Neural cell (in vitro differentiated cells): ENCODE results near the gene FBXL15. TPM values are rescaled to one million over a fixed set of nuclear protein-coding genes. Genes with fewer than 3 reads are reported as not detected.

Source experiments
- H2AFZ ChIP-seq: fragments of 200-600, 300-800 bp; sonication (generic), shearing (Covaris generic); 2 replicates; pipeline ENCODE4 v1.6.0; 2014; ENCODE audit warnings: low read depth, mild to moderate bottlenecking, antibody characterized with exemption, low read length, moderate library complexity
- H3F3A ChIP-seq: fragments of 200-600 bp; shearing (Covaris generic); 2 replicates; pipeline ENCODE4 v1.6.1; 2016; ENCODE audit warnings: mild to moderate bottlenecking, moderate library complexity, mixed read lengths, antibody characterized with exemption, low read length; ENCODE audit not compliant: insufficient read depth, poor library complexity, severe bottlenecking
- H3K27ac ChIP-seq: fragments of 200-600, 300-800 bp; sonication (generic), shearing (Covaris generic); 2 replicates; pipeline ENCODE4 v1.5.1; 2014; ENCODE audit warnings: mild to moderate bottlenecking, low read length, moderate library complexity
- H3K27me3 ChIP-seq: fragments of 300-800, 200-600 bp; sonication (generic), shearing (Covaris generic); 2 replicates; pipeline ENCODE4 v1.6.0; 2014; ENCODE audit warnings: mild to moderate bottlenecking, low read depth, low read length, moderate library complexity; ENCODE audit not compliant: insufficient read depth
- H3K36me3 ChIP-seq: fragments of 300-800, 200-600 bp; sonication (generic), shearing (Covaris generic); 2 replicates; pipeline ENCODE4 v1.5.1; 2014; ENCODE audit warnings: mild to moderate bottlenecking, antibody characterized with exemption, low read length, moderate library complexity; ENCODE audit not compliant: insufficient read depth
- H3K4me2 ChIP-seq: fragments of 300-800, 200-600 bp; sonication (generic), shearing (Covaris generic); 2 replicates; pipeline ENCODE4 v1.6.0; 2014; ENCODE audit warnings: mild to moderate bottlenecking, low read length
- H3K4me3 ChIP-seq: fragments of 300-800, 200-600 bp; sonication (generic), shearing (Covaris generic); 2 replicates; pipeline ENCODE4 v1.5.1; 2014; ENCODE audit warnings: mild to moderate bottlenecking, low read length, moderate library complexity
- H3K79me2 ChIP-seq: fragments of 200-600 bp; shearing (Covaris generic); replicated peaks from 2 replicates; pipeline ENCODE4 v1.6.0; 2014; ENCODE audit warnings: mild to moderate bottlenecking, low read length, moderate library complexity; ENCODE audit not compliant: insufficient read depth
- H3K9ac ChIP-seq: fragments of 300-800, 200-600 bp; sonication (generic), shearing (Covaris generic); 2 replicates; pipeline ENCODE4 v1.6.1; 2016; ENCODE audit warnings: mild to moderate bottlenecking, low read length, mixed read lengths
- H3K9me2 ChIP-seq: fragments of 200-600 bp; shearing (Covaris generic); 2 replicates; pipeline ENCODE4 v1.6.1; 2016; ENCODE audit warnings: mild to moderate bottlenecking, low read length, mixed read lengths; ENCODE audit not compliant: insufficient read depth
- H3K9me3 ChIP-seq: fragments of 200-600, 300-800 bp; sonication (generic), shearing (Covaris generic); 2 replicates; pipeline ENCODE4 v1.6.1; 2016; ENCODE audit warnings: mild to moderate bottlenecking, mixed run types, low read length, moderate library complexity, mixed read lengths
- H4K20me1 ChIP-seq: fragments of 200-600 bp; shearing (Covaris generic); 2 replicates; pipeline ENCODE4 v1.6.1; 2016; ENCODE audit warnings: mild to moderate bottlenecking, mixed run types; ENCODE audit not compliant: insufficient read depth
- EP300 ChIP-seq: fragments of 450-650 bp; conservative IDR thresholded peaks from 2 replicates; pipeline ENCODE4 v1.6.1; 2014; ENCODE audit warnings: antibody characterized with exemption, mild to moderate bottlenecking, moderate library complexity; ENCODE audit not compliant: poor library complexity, severe bottlenecking
- EZH2 ChIP-seq: fragments of 200-600, 300-800 bp; shearing (Covaris generic), sonication (generic); IDR thresholded peaks from 2 replicates; pipeline ENCODE4 v1.6.1; 2014; ENCODE audit warnings: antibody characterized with exemption, low read length, borderline replicate concordance, mild to moderate bottlenecking; ENCODE audit not compliant: insufficient read depth, poor library complexity, severe bottlenecking
- MXI1 ChIP-seq: fragments of 450-650 bp; conservative IDR thresholded peaks from 2 replicates; pipeline ENCODE4 v1.6.1; 2014; ENCODE audit warnings: antibody characterized with exemption, mild to moderate bottlenecking; ENCODE audit not compliant: poor library complexity, severe bottlenecking
- POLR2AphosphoS5 ChIP-seq: IDR thresholded peaks from 2 replicates; pipeline ENCODE4 v1.6.1; 2012
- RAD21 ChIP-seq: fragments of 450-650 bp; conservative IDR thresholded peaks from 2 replicates; pipeline ENCODE4 v1.6.1; 2014; ENCODE audit warnings: antibody characterized with exemption, mild to moderate bottlenecking, moderate library complexity
- SMC3 ChIP-seq: fragments of 450-650 bp; conservative IDR thresholded peaks from 2 replicates; pipeline ENCODE4 v1.6.1; 2014; ENCODE audit warnings: antibody characterized with exemption, mild to moderate bottlenecking, moderate library complexity; ENCODE audit not compliant: poor library complexity
- TAF1 ChIP-seq: IDR thresholded peaks from 2 replicates; pipeline ENCODE4 v1.6.1; 2012; ENCODE audit warnings: low read depth
- polyA plus RNA-seq: library from polyadenylated mRNA; depleted of rRNA; stranded (reverse); fragments of >200 nt; gene quantifications from 2 replicates; pipeline ENCODE4 v1.2.3, GENCODE V29; 2014
- TF ChIP-seq, protein P1 (sequence below): fragments of 450-650 bp; IDR thresholded peaks from 2 replicates; pipeline ENCODE4 v1.5.1; 2014; ENCODE audit warnings: antibody characterized with exemption, mild to moderate bottlenecking, moderate library complexity; ENCODE audit not compliant: poor library complexity, severe bottlenecking
- TF ChIP-seq, protein P2 (sequence below): IDR thresholded peaks from 2 replicates; pipeline ENCODE4 v1.6.1; 2012; ENCODE audit warnings: borderline replicate concordance

Gene FBXL15
- polyA plus RNA-seq, 1 donor from 2014 or later, result 37.8 TPM

DNA sequence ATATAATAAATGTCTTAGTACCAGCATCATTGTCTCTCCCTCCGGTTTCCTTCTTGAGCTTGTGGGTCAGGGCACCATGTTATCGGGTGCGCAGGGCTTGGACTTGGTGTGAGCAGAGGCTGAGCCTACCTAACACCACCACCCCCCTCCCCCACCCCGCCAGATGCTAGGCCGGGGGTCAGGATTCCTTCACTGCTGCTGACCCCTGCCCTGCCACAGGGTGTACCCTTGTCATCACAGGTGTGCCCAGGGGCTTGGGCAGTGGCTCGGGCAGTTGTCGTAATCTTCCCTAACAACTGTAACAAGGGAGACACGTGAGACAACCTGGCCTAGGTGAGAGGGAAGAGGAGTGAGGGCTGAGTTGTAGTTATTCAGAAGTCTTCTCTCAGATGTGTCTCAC lies 37.8 kb upstream of the FBXL15 start:
- H3K36me3 ChIP-seq, result no peaks in the 10 kb centered on the region
- no peak overlapping the region for H2AFZ ChIP-seq
- H3K4me2 ChIP-seq, result no peak overlapping the region
- no peaks in the 10 kb centered on the region for H3K9me2 ChIP-seq
- no peaks in the 10 kb centered on the region for H3K9me3 ChIP-seq
- no peak overlapping the region for H3K9ac ChIP-seq
- no peak overlapping the region for H3K4me3 ChIP-seq
- H3K27ac ChIP-seq, result no peak overlapping the region
- no peaks in the 10 kb centered on the region for H3K79me2 ChIP-seq
- no peaks in the 10 kb centered on the region for H3K27me3 ChIP-seq
- TF ChIP-seq TAF1 (no peak), POLR2AphosphoS5 (peak; percentile 19)
- TF ChIP-seq, protein P1, sequence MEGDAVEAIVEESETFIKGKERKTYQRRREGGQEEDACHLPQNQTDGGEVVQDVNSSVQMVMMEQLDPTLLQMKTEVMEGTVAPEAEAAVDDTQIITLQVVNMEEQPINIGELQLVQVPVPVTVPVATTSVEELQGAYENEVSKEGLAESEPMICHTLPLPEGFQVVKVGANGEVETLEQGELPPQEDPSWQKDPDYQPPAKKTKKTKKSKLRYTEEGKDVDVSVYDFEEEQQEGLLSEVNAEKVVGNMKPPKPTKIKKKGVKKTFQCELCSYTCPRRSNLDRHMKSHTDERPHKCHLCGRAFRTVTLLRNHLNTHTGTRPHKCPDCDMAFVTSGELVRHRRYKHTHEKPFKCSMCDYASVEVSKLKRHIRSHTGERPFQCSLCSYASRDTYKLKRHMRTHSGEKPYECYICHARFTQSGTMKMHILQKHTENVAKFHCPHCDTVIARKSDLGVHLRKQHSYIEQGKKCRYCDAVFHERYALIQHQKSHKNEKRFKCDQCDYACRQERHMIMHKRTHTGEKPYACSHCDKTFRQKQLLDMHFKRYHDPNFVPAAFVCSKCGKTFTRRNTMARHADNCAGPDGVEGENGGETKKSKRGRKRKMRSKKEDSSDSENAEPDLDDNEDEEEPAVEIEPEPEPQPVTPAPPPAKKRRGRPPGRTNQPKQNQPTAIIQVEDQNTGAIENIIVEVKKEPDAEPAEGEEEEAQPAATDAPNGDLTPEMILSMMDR, result no peak
- H4K20me1 ChIP-seq, result no peaks in the 10 kb centered on the region
- H3F3A ChIP-seq, result no peaks in the 10 kb centered on the region

DNA sequence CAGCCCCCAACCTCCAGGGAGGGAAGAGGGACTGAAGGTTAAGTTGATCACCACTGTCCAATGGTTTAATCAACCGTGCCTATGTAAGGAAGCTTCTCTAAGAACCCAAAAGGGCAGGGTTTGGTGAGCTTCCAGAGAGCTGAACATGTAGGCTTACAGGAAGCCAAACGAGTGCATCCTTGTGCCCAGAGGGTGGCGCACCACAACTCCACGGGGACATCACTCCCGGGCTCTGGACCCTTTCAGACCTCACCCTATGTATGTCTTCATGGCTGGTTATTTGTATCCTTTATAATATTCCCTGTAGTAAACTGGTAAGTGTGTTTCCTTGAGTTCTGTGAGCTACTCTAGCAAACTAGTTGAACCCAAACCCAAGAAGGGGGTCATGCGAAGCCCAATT lies 36.6 kb upstream of the FBXL15 start:
- Histone ChIP-seq H3K9me2 (no peaks in the 10 kb centered on the region), H3K27ac (no peak overlapping the region), H2AFZ (no peak overlapping the region), H3K4me2 (no peak overlapping the region), H4K20me1 (no peaks in the 10 kb centered on the region), H3K79me2 (no peaks in the 10 kb centered on the region), H3K4me3 (no peak overlapping the region), H3K9me3 (no peaks in the 10 kb centered on the region), H3K9ac (no peak overlapping the region), H3F3A (no peaks in the 10 kb centered on the region), H3K36me3 (no peaks in the 10 kb centered on the region), H3K27me3 (no peaks in the 10 kb centered on the region)
- TF ChIP-seq RAD21 (no peak), EZH2 (no peak), MXI1 (no peak), POLR2AphosphoS5 (no peak), EP300 (no peak), TAF1 (no peak), SMC3 (no peak)
- TF ChIP-seq, protein P1, result no peak
- TF ChIP-seq, protein P2, sequence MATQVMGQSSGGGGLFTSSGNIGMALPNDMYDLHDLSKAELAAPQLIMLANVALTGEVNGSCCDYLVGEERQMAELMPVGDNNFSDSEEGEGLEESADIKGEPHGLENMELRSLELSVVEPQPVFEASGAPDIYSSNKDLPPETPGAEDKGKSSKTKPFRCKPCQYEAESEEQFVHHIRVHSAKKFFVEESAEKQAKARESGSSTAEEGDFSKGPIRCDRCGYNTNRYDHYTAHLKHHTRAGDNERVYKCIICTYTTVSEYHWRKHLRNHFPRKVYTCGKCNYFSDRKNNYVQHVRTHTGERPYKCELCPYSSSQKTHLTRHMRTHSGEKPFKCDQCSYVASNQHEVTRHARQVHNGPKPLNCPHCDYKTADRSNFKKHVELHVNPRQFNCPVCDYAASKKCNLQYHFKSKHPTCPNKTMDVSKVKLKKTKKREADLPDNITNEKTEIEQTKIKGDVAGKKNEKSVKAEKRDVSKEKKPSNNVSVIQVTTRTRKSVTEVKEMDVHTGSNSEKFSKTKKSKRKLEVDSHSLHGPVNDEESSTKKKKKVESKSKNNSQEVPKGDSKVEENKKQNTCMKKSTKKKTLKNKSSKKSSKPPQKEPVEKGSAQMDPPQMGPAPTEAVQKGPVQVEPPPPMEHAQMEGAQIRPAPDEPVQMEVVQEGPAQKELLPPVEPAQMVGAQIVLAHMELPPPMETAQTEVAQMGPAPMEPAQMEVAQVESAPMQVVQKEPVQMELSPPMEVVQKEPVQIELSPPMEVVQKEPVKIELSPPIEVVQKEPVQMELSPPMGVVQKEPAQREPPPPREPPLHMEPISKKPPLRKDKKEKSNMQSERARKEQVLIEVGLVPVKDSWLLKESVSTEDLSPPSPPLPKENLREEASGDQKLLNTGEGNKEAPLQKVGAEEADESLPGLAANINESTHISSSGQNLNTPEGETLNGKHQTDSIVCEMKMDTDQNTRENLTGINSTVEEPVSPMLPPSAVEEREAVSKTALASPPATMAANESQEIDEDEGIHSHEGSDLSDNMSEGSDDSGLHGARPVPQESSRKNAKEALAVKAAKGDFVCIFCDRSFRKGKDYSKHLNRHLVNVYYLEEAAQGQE, result no peak
